NCI-H226 (cell line): Measurements from ENCODE around the gene TMUB2.
A peak's percentile ranks its signal among the peaks of the same experiment; 100 is the strongest.

Experiments
- DNase-seq: peaks from one replicate; pipeline ENCODE4 v3.0.0-alpha.2; 2015

Gene TMUB2

GRCh38 chr17:44176671-44177501 lies 9.9 kb upstream of the TMUB2 start:
- no peak for DNase-seq

GRCh38 chr17:44177640-44178039 lies 9.1 kb upstream of the TMUB2 start:
- DNase-seq, result no peak

GRCh38 chr17:44178133-44178532 lies 8.6 kb upstream of the TMUB2 start:
- DNase-seq, result no peak

DNA sequence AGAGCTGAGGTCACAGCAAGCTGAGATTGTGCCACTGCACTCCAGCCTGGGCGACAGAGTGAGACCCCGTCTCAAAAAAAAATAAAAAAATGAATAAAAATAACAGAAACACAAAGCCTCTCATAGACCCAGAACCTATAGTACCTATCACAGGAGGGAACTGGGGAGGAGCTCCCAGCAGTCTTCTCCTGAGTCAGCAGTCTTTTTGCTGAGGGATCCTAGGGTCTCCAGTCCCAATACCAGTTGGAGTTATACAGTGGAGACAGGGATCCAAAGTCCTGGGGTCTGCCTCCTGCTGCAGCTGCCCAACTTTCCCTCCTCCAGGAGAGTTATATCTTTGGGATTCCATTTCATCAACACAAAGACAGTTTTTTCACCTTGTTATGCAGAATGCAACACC lies 3.7 kb upstream of the TMUB2 start:
- no peak for DNase-seq

DNA sequence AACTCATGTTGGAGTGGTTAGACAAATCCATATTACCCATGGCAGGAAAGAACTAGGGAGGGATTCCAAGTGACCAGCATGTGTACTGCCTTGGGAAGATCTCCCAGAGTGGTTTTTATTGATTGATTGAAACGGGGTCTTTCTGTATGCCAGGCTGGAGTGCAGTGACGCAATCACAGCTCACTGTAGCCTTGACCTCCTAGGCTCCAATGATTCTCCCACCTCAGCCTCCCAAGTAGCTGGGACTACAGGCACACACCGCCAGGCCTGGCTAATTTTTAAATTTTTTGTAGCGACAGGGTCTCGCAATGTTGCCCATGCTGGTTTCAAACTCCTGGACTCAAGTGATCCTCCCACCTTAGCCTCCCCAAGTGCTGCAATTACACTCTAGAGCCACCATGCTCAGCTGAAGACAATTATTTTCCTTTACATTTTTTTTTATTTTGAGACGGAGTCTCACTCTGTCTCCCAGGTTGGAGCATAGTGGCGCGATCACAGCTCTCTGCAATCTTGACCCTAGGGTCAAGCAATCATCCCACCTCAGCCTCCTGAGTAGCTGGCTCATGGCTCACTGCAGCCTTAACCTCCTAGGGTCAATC lies 2.5 kb upstream of the TMUB2 start:
- DNase-seq, result no peak

DNA sequence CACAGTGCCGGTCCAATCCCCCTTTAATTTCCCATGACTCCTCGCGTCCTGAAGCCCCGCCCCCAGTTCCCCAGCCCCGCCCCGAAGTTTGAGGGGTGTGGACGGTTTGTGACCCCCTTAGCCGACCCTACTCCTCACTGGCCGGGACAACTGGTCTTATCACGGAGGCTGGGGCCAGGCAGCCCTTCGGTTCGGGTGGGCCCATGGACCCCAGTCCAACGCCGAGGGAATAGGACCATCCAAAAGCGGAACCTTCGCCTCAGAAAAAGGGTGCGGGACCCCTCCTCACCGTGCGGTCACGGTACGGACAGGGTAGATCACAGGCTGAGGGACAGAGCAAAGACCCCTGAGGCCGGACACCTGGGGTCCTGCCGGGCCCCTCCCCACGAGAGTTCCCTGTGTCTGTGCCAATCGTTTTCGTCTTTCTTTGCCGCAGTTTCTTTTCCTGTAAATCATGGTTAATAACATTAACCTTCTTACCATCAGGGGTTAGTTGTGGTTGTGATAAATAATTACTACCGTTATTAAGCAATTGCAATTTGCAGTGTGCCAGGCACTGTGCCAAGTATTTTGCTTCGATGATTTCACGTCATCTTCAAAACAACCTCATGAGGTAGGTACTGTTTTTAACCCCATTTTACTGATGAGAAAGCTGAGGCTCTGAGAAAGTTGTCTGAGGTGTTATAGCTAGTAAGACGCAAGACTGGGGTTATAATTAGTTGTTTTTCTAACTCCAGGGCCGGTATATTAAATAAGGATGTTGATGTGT lies 543 bp downstream of the TMUB2 start:
- DNase-seq, result peak; percentile 26

DNA sequence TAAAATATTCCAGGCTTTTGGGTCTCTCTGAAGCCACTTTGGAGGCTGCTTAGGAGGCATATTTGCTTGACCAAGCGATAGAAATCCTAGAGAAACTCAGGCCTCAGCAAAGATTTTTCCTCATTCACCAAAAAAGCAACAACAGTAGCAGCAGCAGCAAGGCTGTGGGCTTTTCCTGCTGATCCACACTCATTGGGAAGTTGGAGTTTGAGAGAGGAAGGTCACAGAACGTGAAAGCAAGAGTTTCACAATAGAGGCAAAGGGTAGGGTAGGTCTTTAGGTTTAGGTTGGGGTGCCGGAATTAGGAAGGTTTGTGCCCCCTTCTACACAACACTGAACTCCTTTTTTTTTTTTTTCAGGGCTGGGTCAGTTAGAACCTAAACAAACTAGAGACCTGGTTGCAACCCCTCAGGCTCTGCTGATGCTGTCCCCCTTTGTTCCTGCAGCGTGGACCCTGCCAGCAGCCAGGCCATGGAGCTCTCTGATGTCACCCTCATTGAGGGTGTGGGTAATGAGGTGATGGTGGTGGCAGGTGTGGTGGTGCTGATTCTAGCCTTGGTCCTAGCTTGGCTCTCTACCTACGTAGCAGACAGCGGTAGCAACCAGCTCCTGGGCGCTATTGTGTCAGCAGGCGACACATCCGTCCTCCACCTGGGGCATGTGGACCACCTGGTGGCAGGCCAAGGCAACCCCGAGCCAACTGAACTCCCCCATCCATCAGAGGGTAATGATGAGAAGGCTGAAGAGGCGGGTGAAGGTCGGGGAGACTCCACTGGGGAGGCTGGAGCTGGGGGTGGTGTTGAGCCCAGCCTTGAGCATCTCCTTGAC lies 2.0 kb downstream of the TMUB2 start:
- DNase-seq, result no peak

GRCh38 chr17:44190481-44190880 lies 3.7 kb downstream of the TMUB2 start:
- DNase-seq, result no peak

DNA sequence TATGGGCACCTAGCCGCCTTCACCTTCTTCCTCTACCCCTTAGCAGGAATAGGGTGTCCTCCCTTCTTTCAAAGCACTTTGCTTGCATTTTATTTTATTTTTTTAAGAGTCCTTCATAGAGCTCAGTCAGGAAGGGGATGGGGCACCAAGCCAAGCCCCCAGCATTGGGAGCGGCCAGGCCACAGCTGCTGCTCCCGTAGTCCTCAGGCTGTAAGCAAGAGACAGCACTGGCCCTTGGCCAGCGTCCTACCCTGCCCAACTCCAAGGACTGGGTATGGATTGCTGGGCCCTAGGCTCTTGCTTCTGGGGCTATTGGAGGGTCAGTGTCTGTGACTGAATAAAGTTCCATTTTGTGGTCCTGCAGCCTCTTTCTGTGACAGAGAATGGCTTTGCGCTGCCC lies 4.6 kb downstream of the TMUB2 start:
- DNase-seq, result no peak

DNA sequence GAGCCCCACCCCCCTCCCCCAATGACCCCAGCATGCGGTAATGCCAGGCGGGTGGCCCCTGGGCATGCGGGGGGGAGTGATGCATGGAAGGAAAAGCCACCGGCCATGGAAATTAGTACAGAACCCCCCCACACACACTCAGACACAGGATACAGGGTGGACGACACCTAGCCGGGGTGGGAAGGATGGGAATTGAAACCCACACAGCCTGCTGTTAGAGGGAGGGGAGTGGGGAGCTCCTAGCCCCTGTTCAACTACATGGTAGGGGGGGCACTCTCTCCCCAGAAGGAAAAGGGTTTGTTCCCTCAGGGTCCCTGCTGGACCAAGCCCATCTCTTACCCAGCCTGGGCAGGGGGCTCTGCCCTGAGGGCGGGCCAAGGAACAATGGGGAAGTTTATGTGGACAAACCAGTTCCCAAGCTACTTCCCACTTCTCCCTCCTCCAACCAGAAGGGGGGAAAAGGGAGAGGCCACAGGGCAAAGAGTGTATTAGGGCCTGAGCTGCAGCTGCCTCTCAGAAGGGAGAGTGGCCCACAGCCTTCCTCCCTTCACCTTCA lies 5.2 kb downstream of the TMUB2 start:
- no peak for DNase-seq

GRCh38 chr17:44192750-44193149 lies 6.0 kb downstream of the TMUB2 start:
- no peak for DNase-seq

GRCh38 chr17:44193326-44194084 lies 6.7 kb downstream of the TMUB2 start:
- no peak for DNase-seq

DNA sequence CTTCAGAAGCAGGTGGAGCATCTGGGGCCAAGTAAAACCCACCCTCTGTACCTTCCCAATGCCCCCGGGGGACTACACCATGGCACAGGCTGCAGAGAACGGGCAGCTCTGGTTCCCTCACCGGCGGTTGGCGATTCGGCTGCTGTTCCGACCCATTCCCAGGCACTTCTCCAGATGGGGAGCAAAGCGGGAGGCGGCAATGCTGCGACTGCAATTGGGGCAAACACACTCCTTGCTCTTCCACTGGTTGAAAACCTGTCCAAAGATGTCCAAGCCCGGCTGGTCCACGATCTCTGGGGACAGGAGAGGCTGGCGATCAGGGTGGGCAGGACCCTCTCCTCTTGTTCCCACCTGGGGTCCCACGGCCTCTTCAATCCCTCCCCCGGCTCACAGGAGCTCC lies 10.3 kb downstream of the TMUB2 start:
- no peak for DNase-seq

DNA sequence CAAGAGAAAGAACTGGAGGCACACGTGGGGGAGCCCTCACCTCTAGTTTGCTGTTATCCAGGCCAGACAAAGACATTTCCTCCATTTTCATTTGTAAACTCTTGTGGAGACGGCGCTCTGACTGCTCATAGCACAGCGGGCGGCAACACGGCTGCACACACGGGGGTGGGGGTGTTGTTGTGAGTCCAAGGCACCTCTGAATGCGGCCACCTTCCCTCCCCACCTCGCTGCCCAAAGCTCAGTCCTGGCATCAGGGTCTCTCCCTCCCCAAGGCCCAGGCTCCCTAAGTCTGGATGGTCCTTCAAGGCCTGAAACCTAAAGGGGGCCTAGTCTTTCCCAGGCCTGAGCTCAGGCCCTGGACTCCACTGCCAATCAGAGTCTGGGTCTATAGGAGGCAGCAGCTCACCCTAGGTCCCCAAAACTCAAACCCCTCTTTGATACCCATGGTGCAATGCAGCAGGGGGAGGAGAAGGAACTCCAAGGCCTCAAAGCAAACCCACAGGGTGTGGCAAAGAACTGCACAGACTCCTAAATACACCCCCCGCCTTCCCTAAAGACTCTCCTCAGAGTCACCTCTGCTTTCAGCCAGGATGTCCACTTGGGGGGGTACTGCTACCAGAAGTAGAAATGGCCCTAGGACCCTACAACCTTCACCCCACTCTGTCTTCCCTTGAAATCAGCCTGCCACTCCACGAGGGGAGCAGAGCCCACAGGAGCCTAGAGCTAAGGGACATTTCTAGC lies 11.4 kb downstream of the TMUB2 start:
- peak; percentile 67 for DNase-seq

DNA sequence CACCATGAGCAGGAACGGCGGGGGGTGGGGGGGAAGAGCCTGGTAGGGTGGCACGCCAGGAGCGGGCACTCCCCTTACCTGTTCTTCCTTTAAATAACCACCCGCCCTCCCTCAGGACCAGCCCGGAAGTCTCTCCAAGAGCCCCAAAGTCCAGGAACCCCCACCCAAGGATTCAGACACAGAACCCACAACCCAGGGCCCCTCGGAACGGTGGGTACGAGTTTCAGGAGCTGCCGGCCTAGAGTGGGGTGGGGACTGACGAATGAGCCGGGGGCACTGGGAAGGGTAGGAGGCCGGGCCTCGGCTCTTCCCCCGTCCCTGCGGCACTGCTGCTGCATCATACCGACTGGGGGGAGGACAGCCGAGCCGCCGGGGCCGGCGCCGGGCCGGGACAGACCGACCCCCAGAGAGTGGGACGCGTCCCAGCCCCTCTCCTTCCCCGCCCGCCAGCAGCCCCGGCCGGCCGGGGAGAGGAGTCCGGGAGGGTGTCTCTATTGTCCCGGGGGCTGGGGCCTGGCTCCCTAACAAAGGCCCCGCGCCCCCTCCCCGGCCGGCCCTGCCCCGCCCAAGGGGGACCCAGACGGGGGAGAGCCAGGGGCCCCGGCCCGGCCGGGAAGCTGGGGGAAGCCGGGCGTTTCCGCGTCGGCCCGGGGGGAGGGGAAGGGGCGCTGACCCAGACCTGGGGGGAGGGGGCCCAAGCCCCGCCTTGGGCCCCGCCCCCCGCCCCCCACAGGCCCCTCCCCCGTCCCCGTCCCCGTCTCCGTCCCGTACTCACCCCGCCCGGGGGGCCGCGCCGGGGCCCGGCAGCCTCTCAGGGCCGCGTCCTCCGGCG lies 12.2 kb downstream of the TMUB2 start:
- peak; percentile 41 for DNase-seq

- DNase-seq, result peak; percentile 95
Measured at GRCh38 chr17:44199553-44200477, 13.0 kb downstream of the TMUB2 start, which contains the start of gene ATXN7L3. TSS of gene ATXN7L3 (minus strand) at chr17:44199884. CDS start at chr17:44198070, 1,814 bp downstream.

DNA sequence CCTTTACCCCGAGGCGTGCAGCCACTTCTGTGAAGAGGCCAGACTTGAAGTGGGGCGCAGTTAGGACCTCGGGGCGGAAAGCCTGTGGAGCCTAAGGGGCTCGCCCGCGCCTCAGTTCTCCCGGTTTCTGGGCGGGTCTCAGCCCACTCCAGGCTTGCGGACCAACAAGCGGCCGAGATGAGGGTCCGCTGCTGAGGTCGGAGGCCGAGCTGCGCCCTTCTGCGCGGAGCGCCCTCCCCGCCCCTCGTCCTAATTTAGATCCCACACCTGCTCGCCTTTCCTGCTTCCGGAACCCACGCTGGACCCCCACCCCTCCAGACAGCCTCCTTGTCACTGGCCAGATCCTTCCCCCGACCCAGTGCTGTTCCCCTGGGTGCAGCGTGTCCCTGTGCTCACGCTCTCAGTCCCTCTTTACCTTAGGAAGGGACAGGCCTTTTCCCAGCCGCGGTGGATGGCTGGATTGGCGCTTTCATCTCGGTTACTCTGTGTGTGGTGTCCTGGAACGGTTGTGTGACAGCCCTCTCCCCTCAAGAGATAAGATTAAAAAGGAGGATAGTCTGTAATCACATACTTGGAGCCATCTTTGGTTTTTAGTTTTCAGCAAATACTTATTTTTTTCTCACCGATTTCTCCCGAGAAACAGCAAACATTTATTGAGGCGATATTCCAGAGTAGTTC lies 13.8 kb downstream of the TMUB2 start:
- DNase-seq, result no peak

- DNase-seq, result no peak
Measured at GRCh38 chr17:44202756-44203155, 16.0 kb downstream of the TMUB2 start.
